GM18907 (cell line): Measurements from ENCODE around the gene RNF144B.
"Not testable (repeated sequence)": the region's sequence is repeated elsewhere in the genome, so short reads cannot be mapped to it uniquely, and the experiment has no call there.

Experiments
- ATAC-seq: cut with Tn5 transposase; IDR thresholded peaks from one replicate; pipeline ENCODE4 v1.9.1; 2021; ENCODE audit warnings: mild to moderate bottlenecking, moderate library complexity; ENCODE audit not compliant: unreplicated experiment

RNF144B gene

DNA sequence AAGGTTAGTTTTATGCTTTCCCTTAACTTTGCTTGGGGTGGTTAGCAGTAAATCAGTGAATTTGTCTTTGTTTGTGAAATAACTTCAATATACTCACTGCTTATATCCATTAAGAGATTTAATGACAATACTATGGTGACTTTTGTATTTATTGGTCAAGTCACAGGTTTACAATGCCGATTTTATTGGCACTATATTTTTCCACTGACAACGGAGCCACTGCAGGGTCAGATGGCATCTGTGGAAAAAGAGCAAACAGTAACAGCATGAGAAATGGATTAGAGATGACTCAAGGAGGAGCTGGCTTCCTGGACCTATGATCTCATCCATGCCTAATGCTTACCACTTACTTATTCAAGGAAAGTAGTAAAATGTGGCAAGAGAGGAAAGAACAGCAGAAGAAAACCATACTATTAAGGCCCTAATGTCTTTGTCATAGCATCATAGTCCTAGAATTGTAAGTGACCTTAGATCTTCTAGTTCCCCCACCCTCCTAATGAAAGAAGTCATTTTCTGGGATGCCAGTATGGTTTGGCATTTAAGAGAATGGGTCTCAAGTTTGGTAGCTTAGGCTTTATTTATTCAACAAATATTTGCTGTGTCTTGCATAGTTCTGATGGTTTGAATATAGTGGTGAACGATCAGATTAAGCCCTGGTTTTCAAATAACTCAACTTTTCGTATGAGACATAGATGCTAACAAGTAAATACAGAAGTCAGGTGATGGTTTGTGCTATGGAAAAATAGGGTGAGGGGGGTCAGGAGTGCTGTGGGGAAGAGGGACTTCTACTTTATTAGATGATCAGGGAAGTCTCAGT is 18.5 kb downstream of the RNF144B start:
- ATAC-seq = no peak

DNA sequence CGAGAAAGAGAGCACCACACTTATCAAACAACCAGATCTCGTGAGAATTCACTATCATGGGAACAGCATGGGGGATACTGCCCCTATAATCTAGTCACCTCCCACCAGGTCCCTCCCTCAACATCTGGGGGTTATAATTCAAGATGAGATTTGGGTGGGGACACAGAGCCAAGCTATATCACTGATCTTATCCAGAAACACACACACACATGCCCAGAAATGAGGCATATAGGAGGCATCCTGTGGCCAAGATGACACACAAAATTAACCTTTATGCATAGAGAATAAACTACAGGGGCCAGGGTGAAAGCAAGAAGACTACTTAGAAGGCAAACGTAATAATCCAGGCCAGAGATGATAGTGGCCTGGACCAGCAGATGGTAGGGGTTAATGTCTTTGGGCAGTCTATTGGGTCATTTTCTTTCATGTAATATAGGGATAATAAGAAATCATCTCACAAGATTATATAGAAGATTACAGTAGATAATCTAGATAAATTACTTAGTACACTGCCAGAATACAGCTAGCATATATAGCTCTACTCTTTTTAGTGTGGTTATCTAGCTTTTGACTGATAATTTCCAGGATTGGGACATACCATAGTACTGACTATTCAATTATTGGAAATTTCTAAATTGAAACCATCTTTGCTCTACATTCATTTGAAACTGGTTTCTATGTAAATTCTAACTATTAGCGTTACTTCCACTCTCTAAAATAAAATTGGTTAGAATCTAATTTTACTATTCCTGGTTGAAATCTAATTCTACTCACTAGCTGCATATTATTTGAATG is 20.0 kb downstream of the RNF144B start:
- ATAC-seq = no peak

DNA sequence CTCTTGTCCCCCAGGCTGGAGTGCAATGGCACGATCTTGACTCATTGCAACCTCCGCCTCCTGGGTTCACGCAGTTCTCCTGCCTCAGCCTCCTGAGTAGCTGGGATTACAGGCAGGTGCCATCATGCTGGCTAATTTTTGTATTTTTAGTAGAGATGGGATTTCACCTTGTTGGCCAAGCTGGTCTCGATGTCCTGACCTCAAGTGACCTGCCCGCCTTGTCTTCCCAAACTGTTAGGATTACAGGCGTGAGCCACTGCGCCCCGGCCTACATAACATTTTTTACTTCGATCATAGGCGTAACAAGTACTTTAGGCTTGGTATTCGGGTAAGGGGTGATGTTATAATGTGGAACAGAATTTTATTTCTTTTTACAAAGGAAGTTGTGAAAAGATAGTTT is 22.5 kb downstream of the RNF144B start:
- not testable (repeated sequence) for ATAC-seq

DNA sequence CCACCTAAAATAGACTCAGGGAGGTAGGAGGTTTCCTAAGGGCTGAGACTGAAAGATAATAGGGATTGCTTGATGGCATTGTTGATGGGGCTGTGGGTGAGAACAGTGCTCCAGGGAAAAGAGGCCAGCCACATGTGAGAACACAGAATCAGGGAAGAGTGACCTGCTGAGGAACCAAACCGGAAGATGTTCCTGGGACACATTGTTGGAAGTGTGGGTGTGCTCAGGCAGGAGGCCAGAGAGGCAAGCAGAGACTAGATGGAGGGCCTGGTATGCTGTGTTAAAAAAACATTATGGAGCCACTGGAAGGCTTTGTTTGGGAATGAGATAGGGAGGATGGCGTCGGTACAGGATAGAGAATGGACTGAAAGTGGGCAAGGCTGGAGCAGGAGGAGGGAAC is 23.3 kb downstream of the RNF144B start:
- no peak for ATAC-seq

DNA sequence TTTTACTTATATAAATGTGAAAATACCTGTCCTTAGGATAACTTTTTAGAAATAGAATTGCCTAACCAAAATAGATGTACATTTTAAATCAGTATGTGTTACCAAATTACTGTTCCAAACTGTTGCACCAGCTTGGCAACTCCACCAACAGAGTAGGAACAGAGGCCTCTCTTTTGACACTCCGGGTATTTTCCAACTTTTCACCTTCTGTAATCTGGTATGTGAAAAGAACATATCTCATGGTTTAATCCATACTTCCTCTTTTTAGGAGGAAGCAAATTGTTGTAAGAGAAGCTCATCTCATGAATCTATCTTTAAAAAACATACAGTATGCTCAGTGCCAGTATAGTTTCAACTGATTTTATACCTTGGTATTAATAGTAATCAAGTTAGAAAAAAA is 24.9 kb downstream of the RNF144B start:
- ATAC-seq = no peak

DNA sequence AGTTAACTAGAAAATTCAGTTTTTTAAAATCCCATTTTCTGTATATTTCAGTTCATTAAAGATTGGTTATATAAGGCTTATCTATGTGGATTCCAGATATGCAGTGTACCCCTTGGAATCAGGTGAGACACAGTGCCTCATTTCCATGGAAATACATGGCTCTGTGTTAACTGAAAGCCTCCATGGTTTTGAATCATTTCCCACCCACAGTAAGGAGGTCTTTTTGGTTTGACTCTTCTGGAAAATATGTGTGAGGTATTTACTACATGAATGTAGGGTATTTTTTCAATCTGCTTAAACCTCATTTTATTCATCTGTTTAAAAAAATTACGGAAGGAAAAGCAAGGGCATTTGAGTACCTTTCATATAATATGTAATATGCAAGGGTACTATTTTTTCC is 25.5 kb downstream of the RNF144B start:
- ATAC-seq = no peak

DNA sequence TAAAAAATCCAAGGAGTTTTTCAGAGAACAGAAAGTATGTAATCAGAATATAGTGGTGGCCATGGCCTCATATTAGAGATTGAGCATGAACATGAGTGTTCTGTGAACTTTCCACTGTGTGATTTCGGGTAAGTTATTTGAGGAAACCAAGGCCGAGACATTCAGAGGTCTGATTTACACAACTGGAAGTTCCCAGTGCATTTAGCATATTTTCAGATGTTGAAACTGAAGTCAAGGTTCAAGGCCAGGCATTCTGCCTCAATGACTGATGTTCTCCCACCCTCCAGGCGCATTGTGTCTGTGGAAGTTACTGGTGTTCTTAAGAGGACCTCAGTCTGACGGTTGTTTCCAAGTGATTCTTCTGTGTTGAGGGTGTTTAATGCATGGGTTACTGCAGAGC is 26.2 kb downstream of the RNF144B start:
- no peak for ATAC-seq

DNA sequence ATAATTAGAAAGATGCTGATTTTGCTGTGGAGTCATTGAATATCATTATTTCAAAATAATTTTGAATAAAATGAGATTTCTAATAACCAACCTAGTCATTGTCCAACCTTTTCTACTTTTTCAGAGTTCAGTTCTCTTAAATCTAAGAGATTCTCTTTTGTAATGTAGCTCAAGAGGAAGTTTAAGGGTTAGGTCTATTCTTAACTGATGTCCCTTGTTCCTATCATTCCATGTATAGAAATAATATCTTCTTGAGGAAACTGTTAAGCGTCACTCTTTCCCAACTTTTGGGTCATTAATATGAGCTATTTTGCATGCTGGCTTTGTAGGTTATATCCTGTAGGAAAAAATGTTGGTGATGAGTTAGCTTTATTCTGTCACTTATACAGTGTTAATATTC is 27.0 kb downstream of the RNF144B start:
- ATAC-seq = no peak

DNA sequence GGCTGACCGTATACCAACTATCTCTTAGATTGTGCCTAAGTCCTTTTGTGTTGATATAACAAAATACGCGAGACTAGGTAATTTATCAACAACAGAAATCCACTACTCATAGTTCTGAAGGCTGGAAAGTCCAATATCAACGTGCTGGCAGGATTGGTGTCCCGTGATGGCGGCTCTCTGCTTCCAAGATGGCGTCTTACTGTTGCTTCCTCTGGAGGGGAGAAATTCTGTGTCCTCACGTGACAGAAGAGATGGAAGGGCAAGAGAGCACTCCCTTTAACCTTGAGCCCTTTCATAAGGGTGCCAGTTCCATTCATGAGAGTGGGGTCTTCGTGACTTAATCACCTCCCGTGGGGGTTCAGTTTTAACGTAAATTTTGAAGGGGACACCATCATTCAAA is 28.1 kb downstream of the RNF144B start:
- ATAC-seq = no peak

DNA sequence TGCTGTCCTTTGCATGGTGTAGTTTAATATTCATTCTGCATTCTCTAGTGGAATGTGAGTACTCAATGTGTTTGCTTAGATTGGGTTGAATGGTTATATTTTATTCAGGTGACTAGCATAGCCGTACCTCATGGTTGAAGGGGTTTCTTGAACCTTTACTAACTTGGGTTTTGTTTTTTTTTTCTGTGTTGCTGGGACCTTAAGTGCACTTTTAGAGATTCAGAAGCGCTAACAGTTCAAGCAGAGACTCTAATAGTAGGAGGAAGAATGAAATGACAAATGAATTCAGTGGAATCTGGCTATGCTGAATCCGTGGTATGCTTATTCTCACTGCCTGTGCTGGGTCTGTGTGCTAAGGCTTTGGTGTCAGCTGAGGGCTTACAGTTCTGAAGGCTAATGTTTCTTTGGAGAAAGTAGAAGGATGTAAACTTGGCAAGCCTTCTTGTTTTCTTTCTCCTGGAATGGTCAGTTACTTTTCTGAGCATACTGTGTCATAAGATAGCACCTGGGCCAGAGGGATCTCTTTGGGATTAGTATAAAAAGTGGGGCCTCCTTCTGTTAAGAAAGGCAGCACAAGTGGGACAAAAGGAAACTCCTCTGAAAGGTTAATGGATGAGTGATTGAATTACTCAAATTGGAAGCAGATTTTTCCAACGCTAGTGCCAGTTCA is 28.7 kb downstream of the RNF144B start:
- ATAC-seq = no peak

DNA sequence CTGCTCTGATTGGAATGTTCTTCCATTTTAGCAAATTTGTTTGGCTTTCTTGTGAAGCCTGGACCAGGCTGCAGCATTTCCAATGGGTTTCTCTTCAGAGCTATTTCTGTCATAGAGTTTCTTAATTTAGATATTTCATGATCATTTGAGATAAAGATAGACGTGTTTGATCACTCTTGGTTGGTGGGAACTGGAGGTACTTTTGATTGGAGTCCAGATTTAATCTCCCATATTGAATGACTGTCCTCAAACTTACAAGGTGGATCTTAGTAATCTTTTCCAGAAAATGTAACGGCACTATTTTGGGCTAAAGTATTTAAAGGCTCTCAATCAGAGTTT is 29.2 kb downstream of the RNF144B start:
- ATAC-seq = no peak

DNA sequence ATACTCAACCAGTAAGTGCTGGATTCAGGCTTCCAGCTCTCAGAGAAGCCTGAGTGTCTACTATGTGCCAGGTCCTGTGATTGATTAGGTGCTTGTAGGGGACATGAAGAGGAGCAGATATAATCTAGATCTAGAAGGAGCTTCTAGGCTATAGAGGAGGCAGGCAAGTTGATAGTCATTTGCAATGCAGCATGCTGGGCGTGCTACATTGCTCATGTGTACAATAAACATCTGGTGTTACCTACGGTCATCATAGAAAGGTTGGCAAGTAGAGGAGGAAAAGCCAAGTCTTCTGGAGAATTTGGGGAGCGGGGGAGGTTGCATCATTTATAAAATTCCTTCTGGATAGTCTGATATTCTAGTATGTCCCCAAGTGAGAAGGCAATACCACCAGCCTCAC is 33.2 kb downstream of the RNF144B start:
- ATAC-seq = no peak

DNA sequence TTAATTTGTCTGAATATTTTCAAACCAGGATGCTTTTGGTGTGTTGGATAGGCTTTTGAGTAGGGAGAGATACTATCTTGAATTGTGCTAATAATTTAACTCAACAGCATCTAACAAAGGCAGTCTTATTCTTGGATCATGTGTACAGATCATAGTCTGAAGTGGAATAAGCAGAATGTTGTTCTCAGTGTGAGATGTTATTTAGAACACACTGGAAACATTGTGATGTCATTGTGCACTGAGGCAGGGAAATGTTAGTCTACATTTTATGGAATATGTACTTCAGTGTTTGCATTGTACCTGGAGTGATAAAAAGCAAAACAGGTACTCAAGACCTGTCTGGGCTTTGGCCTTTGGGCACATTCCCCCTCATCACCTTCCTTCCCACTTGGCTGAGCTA is 35.0 kb downstream of the RNF144B start:
- ATAC-seq = no peak

DNA sequence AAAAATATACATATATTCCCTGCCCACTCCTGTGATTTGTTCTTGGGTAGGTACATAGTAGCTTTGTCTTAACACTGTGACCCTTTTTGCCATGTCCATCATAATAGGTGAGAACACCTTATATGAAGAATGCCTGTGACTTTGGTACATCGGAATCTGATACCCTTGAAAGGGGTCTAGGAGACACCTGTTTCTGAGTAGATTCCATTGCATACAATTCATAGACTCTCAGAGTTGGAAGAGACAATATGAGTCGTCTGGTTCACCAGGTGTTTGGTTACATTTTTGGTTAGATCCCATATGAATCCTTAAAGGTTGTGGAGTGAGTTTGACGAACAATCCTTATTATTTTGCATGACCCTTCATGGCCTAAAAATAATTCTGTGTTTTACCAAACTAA is 36.3 kb downstream of the RNF144B start:
- ATAC-seq = no peak

DNA sequence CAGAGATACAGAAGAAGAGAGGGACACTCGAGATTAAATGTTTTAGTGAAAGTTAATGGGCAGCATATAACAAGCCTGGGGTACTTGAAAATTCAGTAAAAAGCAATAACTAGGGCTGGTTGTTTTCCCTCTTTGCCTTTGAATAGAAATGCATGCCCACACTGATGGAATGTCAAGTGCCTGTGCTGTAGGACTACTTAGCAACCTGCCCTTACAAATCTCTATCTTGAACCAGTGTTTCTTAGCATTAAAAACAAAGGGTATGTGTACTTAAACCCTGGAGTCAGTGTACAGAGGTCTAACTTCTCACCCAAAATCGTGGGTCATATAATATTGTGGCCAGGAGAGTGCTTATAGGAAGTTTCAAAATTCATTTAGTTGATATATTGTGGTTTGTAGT is 37.1 kb downstream of the RNF144B start:
- no peak for ATAC-seq

DNA sequence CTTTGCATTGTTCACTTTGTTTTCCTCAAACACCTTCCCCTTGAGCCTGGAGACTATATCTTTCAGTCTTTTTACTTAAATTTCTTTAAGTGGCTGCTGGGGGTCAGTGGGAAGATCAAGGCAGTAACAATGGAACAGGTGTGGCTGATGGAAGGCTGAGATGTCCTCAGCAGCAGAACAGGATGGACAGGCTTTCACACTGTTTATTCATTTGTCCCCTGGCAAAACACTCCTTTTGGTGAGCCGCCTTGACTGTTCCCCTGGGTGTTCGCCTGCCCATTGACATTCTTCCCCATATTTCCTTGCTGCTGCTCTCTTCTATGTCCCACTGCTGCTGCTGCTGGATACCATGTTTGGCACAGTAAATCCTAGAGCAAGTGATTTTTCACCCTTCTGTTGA is 38.1 kb downstream of the RNF144B start:
- ATAC-seq = no peak

DNA sequence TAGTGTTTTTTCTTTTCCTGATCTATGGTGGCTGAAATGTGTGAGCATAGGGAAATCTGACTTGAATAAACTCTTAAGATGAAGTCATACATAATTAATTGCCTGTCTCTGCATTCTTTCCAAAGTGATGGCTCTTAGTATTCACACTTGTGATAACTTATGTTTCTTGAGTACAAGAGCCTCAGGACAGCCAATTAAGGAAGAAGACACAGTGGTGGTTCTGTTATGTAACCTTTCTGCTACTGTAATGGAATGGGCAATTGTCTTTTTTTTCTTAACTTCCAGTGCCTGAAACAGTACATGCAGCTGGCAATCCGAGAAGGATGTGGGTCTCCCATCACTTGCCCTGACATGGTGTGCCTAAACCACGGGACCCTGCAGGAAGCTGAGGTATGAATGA is 40.1 kb downstream of the RNF144B start:
- no peak for ATAC-seq

DNA sequence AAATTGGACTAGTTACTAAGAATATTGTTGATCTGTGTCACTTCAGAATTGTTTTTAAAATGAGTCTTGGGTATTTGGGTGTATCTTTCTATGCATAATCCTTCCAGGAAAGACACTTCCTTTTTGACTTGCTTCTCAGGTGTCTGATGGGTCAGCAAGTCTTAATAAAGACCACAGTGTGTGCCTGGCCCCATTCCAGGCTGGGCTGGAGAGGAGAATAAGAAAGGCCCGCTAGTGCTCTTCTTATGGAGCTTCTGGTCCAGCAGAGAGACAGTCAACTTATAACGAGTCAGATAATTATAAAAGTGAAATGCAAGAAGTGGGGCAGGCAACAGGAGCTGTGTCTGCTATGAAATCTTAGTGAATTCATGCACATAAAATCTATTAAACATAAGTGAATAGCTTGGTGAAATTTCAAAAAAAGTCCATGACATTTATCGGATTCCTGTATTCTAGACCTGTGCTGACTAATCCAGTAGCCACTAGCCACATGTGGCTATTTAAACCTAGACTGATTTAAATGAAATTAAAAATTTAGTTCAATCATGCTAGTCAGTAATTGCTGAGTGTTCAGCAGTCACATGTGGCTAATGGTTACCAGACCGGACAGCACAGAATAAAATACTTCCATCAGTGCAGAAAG is 42.6 kb downstream of the RNF144B start:
- no peak for ATAC-seq

DNA sequence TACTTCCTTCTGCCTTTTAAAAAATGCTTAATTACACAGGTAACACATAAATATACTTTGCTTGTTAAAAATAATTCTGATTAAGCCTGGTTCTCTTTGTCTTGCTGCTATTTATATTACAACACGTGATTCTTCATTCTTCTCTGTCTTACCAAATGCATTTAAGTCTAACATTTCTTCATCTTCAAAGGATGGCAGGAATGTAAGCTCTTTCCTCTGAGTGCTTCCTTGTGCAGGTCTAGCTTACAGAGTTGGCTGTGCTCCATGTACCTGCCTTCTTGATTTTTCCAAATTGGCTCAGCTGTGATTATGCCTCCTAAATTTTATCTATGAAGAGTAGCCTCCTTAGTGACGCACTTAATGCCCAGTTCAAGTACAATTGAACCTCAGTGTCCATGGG is 44.4 kb downstream of the RNF144B start:
- no peak for ATAC-seq

DNA sequence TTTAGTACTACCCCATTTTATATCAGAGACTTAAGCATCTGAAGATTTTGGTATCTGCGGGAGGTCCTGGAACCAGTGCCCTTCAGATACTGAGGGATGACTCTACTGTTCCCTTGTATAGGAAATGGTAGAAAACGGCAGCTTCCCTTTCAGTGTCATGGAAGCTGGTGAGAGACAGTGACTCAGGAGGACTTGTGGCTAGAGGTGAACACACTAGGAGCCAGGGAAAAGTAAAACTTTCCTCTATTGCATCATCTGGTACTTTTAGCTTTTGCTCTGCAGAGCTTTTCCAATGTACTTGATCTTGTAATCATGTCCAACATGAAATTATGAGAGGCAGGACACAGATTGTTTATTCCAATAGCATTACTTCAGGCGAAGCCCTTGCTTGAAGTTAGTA is 45.0 kb downstream of the RNF144B start:
- ATAC-seq = no peak

DNA sequence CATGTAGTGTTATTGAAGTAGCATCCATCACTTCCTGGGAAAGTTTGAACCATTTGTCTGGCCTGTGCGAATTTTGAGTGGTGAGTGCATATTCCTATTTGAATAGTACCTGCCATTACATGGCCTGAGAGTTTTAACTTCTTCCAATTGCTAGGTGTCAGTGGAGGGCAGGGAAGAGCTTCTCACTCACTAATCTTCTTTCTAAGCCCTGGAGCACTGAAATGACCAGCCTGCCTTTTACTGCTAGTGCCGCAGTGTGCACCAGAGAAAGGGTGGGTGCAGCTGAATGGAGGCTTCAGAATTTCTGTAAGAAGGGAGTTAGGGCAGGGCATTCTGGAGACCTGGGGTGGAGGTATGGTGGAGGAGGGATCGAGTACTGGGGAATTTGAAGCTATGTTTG is 45.5 kb downstream of the RNF144B start:
- no peak for ATAC-seq

DNA sequence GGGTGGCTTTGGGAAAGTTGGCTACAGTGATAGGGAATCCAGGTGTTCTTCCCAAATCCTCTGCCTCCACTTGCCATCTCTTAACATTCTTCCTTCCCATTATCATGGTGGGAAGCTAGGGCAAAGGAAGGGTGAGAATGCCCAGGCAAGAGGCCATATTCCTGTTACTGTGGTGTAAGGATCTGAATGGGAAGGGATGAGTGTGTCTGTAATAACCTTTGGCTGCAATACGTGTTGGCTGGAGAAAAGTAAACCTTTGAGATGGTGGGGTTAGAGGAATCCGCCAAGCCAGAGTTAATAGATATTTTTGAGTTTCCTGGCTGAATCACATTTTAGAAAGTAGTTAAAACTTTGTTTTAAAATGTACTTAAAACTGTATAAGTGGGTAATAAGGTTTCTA is 45.9 kb downstream of the RNF144B start:
- ATAC-seq = no peak
